Measurements from ENCODE around the gene ASIC4. TPM values are rescaled to one million over a fixed set of nuclear protein-coding genes. Genes with fewer than 3 reads are reported as not detected.
A peak's percentile ranks its signal among the peaks of the same experiment; 100 is the strongest.

ASIC4 gene
- total RNA-seq, 1 experiment from 2014 or later, result 0.21 TPM

DNA sequence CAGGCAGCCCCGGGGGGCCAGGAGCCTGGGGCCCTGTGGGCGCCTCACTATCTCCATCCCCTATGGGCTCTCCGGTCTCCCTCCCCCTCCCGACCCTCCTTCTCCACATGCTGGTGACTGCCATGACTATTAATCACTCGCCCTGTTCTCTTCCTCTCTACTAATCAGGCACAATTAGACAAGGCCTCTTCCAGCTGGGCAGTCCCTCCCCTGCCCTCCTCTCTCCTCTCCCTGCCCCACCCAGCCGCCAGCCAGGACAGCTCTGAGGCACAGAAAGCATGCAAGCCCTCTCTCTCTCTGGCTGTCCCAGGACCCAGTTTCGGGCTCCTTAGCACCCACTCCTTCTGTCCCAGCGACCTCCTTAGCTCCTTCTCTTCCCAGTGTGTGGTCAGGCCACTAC is 5.8 kb downstream of the ASIC4 start:
- no TSS peak for BruUV-seq (replicated peaks)
- CTCF ChIA-PET, result interaction anchor here (0.8 to 2.9 kb wide), 9 partner anchors 9 to 117 kb away, joined by 3 to 12 read pairs (median 7); partner anchors contain the start of gene GMPPA
- ATAC-seq, result no peak
- Histone ChIP-seq H3K9me3 (ENCODE audit: control insufficient read depth, insufficient read depth, low read depth, low read length) (no peaks in the 10 kb centered on the region), H3K27ac (ENCODE audit: low read length) (no peak overlapping the region), H3K27me3 (ENCODE audit: control insufficient read depth, insufficient read depth, low read length) (no peaks in the 10 kb centered on the region), H3K4me3 (ENCODE audit: low read depth in 2 of 2, low read length in 2 of 2) (no peak overlapping the region), H3K4me1 (ENCODE audit: control insufficient read depth, insufficient read depth, low read length) (peaks cover 10% of the 10 kb centered on the region), H3K36me3 (ENCODE audit: control insufficient read depth, insufficient read depth, low read length) (no peaks in the 10 kb centered on the region)
- DNase-seq (ENCODE audit: low read depth, low spot score), result no peak
- intact Hi-C loops (cut with micrococcal nuclease; ENCODE audit: unreplicated experiment) (no loop called here), in situ Hi-C loops (cut with HindIII; ENCODE audit: low pct_unique_long_range_greater_than_20kb, low sequenced_read_pairs) (no loop called here)
- TF ChIP-seq, protein P1, sequence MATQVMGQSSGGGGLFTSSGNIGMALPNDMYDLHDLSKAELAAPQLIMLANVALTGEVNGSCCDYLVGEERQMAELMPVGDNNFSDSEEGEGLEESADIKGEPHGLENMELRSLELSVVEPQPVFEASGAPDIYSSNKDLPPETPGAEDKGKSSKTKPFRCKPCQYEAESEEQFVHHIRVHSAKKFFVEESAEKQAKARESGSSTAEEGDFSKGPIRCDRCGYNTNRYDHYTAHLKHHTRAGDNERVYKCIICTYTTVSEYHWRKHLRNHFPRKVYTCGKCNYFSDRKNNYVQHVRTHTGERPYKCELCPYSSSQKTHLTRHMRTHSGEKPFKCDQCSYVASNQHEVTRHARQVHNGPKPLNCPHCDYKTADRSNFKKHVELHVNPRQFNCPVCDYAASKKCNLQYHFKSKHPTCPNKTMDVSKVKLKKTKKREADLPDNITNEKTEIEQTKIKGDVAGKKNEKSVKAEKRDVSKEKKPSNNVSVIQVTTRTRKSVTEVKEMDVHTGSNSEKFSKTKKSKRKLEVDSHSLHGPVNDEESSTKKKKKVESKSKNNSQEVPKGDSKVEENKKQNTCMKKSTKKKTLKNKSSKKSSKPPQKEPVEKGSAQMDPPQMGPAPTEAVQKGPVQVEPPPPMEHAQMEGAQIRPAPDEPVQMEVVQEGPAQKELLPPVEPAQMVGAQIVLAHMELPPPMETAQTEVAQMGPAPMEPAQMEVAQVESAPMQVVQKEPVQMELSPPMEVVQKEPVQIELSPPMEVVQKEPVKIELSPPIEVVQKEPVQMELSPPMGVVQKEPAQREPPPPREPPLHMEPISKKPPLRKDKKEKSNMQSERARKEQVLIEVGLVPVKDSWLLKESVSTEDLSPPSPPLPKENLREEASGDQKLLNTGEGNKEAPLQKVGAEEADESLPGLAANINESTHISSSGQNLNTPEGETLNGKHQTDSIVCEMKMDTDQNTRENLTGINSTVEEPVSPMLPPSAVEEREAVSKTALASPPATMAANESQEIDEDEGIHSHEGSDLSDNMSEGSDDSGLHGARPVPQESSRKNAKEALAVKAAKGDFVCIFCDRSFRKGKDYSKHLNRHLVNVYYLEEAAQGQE (IDR thresholded peaks at IDR 0.05; ENCODE audit: insufficient read depth in 1 of 2, low read depth in 2 of 2, low read length in 1 of 2), result no peak
- TF ChIP-seq POLR2AphosphoS5 (IDR thresholded peaks at IDR 0.05; ENCODE audit: low read depth, low read length) (no peak), TCF7L2 (IDR thresholded peaks at IDR 0.05; ENCODE audit: low read depth, low read length) (no peak), SIN3A (IDR thresholded peaks at IDR 0.05; ENCODE audit: borderline replicate concordance, insufficient read depth, low read depth, low read length) (no peak), CTCF (IDR thresholded peaks at IDR 0.05) (no peak)
- POLR2A ChIA-PET, result no interaction called here

GRCh38 chr2:219521066-219521880 is 7.0 kb downstream of the ASIC4 start:
- no peak overlapping the region for H3K4me3 ChIP-seq (ENCODE audit: low read depth in 2 of 2, low read length in 2 of 2)
- ChIA-PET POLR2A (no interaction called here), CTCF (interaction anchor here (0.6 to 2.9 kb wide), 10 partner anchors 8 to 123 kb away, joined by 3 to 12 read pairs (median 6); partner anchors contain the start of gene GMPPA)
- no peaks in the 10 kb centered on the region for H3K9me3 ChIP-seq (ENCODE audit: control insufficient read depth, insufficient read depth, low read depth, low read length)
- peaks cover 10% of the 10 kb centered on the region for H3K4me1 ChIP-seq (ENCODE audit: control insufficient read depth, insufficient read depth, low read length)
- peak; percentile 77 for ATAC-seq
- TF ChIP-seq SIN3A (IDR thresholded peaks at IDR 0.05; ENCODE audit: borderline replicate concordance, insufficient read depth, low read depth, low read length) (no peak), CTCF (IDR thresholded peaks at IDR 0.05) (peak; percentile 88)
- no peak for DNase-seq (ENCODE audit: low read depth, low spot score)
- in situ Hi-C loops (cut with HindIII; ENCODE audit: low pct_unique_long_range_greater_than_20kb, low sequenced_read_pairs), result no loop called here
- H3K27ac ChIP-seq (ENCODE audit: low read length), result no peak overlapping the region
- intact Hi-C loops (cut with micrococcal nuclease; ENCODE audit: unreplicated experiment), result no loop called here
- no peaks in the 10 kb centered on the region for H3K27me3 ChIP-seq (ENCODE audit: control insufficient read depth, insufficient read depth, low read length)
- BruUV-seq (replicated peaks), result no TSS peak
- no peaks in the 10 kb centered on the region for H3K36me3 ChIP-seq (ENCODE audit: control insufficient read depth, insufficient read depth, low read length)
